Fibroblast of skin of right quadriceps (primary cell): ENCODE data around the gene NUPR1.
"Not testable (repeated sequence)": the region's sequence is repeated elsewhere in the genome, so short reads cannot be mapped to it uniquely, and the experiment has no call there.

Experiments
- DNase-seq: peaks from one replicate; pipeline ENCODE4 v3.0.0-alpha.2; 2013

Gene NUPR1

GRCh38 chr16:28554634-28555423 is 16.1 kb upstream of the NUPR1 start:
- no peak for DNase-seq

DNA sequence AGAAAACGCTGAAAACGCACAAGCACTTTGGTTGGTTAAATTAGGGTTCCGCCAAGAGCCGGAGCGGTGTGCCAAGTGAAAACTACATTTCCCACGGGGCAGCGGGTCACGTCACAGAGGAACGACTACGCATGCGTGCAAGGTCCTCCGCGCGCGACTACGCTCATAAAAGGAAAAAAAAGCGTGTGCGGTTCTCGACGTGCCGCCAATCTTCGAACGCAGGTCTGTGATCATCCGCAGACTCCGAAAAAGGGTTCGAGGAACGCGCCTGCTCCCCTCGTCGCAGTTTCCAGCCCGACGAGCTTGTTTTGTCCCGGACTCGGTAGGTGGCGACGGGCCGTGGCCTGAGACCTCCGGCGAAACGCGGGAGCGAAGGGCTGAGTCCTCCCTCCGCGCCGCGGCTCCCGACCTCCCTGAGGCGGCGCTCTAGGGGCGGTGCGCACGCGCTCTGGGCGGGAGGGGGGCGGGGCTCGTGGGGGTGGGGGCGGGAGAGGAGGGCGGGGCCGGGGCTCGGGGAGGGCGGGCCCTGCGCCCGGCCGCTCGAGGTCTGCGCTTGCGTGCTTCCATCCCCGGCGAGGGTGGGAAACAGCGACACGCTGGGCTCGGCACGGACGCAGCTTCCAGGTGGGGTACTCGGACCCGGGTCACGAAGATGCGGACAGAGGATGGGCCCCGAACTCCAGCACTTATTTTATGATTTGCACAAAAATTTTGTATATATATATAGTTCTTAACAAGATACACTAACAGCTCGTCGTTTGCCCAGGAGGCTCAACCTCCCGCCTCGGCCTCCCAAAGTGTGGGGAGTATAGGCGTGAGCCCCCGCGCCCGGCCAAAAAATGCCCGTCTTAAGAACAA is 15.2 kb upstream of the NUPR1 start, which contains the start of gene SGF29:
Gene SGF29, plus strand, starts transcription at position 145 of the 858 bp plus-strand sequence. CDS start 27,150 bp downstream, outside the sequence.
- DNase-seq = peak; percentile 91

DNA sequence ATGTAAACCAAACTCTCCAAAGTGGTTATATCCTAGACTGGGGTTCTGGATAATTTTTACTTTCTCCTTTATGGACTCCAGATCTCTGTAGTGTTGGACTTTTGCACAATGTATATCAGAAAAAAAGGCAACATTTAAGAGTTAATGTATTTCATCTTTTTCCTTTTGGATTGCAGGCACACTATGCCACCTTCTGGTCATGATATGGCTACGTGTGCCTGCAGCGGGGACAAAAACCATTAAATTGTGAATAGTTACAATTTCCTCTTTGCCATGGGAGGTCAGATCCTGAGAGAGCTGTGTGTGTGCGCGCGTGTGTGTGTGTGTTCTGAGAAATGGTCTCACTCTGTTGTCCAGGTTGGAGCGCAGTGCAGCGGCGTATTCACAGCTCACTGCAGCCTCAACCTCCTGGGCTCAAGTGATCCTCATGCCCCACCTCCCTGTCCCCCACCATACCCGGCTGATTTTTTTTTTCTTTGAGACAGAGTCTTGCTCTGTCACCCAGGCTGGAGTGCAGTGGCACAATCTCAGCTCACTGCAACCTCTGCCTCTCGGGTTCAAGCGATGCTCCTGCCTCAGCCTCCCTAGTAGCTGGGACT is 10.6 kb upstream of the NUPR1 start:
- DNase-seq = peak; percentile 22

DNA sequence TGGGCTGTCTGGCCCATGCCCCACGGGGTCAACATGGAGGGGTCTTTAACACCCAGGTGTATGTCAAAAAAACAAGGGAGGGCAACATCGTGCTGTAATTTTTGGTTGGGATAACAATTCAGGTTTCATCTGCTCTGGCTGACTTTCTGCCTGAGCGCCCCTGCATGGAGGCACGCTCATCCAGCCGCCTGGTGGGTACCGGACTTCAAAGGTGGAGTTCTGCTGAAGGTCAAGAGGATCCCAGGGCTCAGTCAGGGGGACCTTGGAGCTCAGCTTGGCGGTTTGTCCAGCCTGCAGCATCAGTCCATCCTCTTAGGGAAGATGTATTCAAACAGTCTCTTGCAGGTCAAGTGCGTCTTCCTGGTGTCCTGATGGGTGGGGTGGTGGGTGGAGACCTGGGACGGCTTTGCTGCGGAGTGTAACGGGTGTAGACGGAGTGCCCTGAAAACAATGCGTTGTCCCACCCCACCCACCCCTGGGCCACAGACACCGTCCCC is 9.6 kb upstream of the NUPR1 start:
- DNase-seq = no peak

GRCh38 chr16:28546626-28547025 is 7.9 kb upstream of the NUPR1 start:
- DNase-seq = no peak

- DNase-seq = not testable (repeated sequence)
These were observed 7.2 kb upstream of the NUPR1 start for GRCh38 chr16:28545964-28546363.

GRCh38 chr16:28544998-28545397 is 6.2 kb upstream of the NUPR1 start:
- no peak for DNase-seq

GRCh38 chr16:28543072-28543471 is 4.3 kb upstream of the NUPR1 start:
- no peak for DNase-seq

DNA sequence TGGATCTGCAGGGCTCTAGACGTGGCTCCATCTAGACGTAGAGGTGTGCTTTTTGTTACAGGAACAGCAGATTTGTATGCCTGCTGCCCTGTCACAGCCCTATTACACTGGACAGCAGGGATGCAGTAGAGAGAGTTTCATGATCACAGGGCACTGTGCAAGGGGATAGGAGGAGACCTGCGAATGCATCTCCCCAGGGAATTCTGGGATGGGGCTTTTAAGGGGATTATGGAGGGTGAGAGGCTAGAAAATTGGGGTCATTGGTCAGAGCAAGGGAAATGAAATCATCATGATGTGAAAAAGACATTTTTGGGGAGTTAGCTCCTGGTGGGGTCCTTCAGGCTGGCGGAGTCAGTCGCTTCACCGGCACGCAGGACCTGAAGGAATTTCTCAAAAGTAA is 3.9 kb upstream of the NUPR1 start:
- no peak for DNase-seq

DNA sequence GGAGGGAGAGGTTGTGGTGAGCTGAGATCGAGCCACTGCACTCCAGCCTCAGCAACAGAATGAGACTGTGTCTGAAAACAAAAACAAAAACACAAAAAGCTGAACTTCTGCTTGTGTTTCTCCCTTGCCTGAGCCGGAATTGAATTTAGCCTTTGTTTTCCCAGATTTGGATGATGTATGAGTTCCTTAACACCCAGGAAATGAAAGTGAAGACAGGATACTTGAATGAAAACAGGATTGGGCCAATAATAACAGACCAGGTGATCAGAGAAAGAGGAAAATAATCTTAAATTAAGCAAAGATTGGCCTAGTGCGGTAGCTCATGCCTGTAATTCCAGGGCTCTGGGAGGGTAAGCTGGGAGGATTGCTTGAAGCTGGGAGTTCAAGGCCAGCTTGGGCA is 1.6 kb upstream of the NUPR1 start:
- no peak for DNase-seq

- DNase-seq = no peak
These were observed 626 bp downstream of the NUPR1 start for GRCh38 chr16:28537964-28538732.

DNA sequence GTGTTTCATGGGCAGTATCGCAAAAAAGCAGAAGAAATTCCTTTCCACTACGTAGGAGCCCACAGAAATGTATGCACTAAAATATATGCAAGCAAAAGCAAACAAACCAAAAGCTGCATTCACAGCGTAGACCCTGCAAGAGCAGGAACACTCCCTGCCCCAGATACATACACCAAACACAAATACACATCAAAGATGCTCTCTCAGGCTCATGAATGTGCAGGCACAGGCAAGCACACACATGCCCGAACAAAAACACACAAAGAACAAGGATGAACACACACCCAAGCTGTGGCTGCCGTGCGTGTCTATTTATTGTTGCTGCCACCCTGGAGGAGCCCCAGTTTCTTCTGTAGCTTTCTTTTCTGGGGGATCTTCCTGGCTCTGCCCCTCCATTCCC is 1.7 kb downstream of the NUPR1 start:
- DNase-seq = no peak

DNA sequence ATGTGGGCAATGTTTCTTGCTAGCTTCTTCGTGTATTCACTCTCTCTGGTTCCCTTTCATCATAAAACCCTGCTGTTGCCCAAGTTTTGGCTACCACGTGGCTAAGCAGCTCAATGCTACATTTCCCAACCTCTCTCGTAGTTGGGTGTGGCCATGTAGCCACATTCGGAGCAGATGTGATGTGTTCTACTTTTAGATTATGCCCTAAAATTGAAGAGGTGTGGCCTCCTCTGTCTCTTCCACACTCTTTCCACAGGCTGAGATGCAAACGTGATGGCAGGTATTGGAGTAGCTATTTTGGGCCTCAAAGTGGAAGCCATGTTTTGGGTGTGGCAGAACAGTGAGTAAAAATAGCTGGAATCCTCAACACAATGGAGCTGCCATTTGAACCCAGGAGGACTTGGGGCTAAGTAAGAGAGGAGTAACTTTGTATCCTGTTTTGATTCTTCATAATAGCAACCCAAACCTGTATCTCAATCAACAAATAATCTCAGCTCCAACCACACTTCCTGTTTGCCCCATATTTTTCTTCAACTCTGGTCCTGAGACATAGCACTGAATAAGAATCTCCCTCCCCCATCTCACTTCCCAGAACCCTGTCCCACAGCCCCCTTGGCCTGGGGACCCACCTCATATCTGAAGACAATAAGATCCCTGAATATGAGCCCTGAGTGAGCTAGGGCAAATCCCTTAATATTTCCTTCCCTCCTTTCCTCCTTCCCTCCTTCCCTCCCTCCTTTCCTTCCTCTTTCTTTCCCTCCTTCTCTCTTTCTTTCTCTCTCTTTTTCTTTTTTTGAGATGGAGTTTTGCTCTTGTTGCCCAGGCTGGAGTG is 4.0 kb downstream of the NUPR1 start:
- peak; percentile 31 for DNase-seq

DNA sequence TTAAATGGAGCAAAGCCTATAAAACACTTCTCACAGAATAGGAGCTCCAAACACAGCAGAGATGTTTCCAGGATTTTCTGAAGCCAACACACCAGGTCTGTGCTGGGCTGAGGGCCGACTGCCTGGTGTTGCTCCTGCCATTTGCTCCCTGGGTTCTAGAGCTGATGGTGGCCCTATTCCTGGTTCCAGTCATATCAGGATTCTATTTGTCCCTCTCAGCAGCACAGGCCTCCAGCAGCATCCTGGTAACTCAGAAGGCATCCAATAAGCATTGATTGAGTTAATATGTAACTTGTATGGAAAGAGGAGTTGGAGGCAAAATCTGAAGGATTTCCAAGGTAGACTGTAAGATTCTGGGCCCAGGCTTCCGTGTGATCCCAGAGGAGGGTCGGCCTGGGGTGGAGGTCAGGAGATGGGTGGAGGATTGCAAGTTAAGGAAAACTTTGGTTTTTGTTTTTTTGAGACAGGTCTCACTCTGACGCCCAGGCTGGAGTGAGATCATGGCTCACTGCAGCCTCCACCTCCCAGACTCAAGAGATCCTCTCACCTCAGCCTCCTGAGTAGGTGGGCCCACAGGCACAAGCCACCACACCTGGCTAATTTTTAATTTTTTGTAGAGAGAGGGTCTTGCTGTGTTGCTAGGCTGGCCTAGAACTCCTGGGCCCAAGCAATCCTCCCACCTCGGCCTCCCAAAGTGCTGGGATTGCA is 5.7 kb downstream of the NUPR1 start:
- no peak for DNase-seq

- no peak for DNase-seq
These were observed 6.7 kb downstream of the NUPR1 start for GRCh38 chr16:28531777-28532744.

GRCh38 chr16:28529124-28529523 is 9.7 kb downstream of the NUPR1 start:
- DNase-seq = no peak

DNA sequence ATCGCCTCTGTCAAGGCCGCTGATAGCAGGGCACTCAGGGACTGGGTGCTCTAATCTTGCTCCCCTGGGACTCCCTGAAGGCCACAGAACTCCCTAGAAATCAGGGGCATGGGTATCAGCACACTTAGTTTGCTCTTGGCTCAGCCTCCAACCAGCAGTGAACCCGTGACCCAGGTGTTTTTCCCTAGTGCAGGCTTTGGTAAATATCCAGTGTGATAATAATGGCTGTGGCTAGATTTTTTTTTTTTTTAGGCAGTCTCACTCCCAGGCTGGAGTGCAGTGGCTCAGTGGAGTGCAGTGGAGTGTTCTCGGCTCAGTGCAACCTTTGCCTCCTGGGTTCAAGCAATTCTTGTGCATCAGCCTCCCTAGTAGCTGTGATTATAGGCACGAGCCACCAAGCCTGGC is 10.3 kb downstream of the NUPR1 start:
- DNase-seq = no peak

GRCh38 chr16:28527985-28528384 is 10.8 kb downstream of the NUPR1 start:
- no peak for DNase-seq

GRCh38 chr16:28527100-28527785 is 11.5 kb downstream of the NUPR1 start:
- DNase-seq = not testable (repeated sequence)
